Right lobe of liver (tissue), 6 donors: ENCODE measurements around the gene EDN1. TPM values are rescaled to one million over a fixed set of nuclear protein-coding genes. Genes with fewer than 3 reads are reported as not detected.

Experiments
- ATAC-seq, 4 donors: fragments of 200-7000 bp; cut with Tn5 transposase; one replicate each; pipeline ENCODE4 v1.9.1; 2020; ENCODE audit warnings: mild to moderate bottlenecking in 4 of 4, moderate library complexity in 4 of 4
- DNase-seq, 3 donors: peaks; one replicate each; pipeline ENCODE4 v3.0.0-alpha.2; 2020
- H3K27ac ChIP-seq, 3 donors: fragments of 200-600 bp; one replicate each; pipeline ENCODE4 v1.8.0; 2022
- H3K27me3 ChIP-seq, 2 donors: fragments of 200-600 bp; one replicate each; pipeline ENCODE4 v1.8.0; 2022
- H3K36me3 ChIP-seq, 4 donors: fragments of 200-600 bp; sonication (generic) in 1 of 4; one replicate each; pipeline versions ENCODE4 v1.5.1 to v1.8.0; 2017 to 2022; ENCODE audit warnings: control low read depth in 1 of 4
- H3K4me1 ChIP-seq, 4 donors: fragments of 200-600 bp; sonication (generic) in 1 of 4; one replicate each; pipeline versions ENCODE4 v1.5.1 to v1.8.0; 2017 to 2022; ENCODE audit warnings: control low read depth in 1 of 4
- H3K4me3 ChIP-seq, 3 donors: fragments of 200-600 bp; one replicate each; pipeline ENCODE4 v1.8.0; 2022
- H3K9me3 ChIP-seq, 4 donors: fragments of 200-600 bp; sonication (generic) in 1 of 4; one replicate each; pipeline versions ENCODE4 v1.5.1 to v1.8.0; 2017 to 2022; ENCODE audit warnings: control low read depth in 1 of 4
- CTCF ChIP-seq, 4 donors: fragments of 200-600 bp in 3 of 4; fragments of 450-650 bp in 1 of 4; IDR thresholded peaks; one replicate each; pipeline versions ENCODE4 v1.5.1 to v1.8.0; 2016 to 2022; ENCODE audit warnings: antibody characterized with exemption in 4 of 4, mild to moderate bottlenecking in 2 of 4
- POLR2A ChIP-seq: fragments of 450-650 bp; IDR thresholded peaks from one replicate; pipeline ENCODE4 v1.6.1; 2017; ENCODE audit warnings: antibody characterized with exemption, mild to moderate bottlenecking
- WGBS: methylation state at CpG from one replicate; pipeline ENCODE4 v1.1.6; 2018; ENCODE audit warnings: low coverage, low lambda C conversion rate; ENCODE audit not compliant: insufficient coverage; ENCODE audit errors: missing lambda C conversion rate; 5-methylcytosine and 5-hydroxymethylcytosine counted together
- intact Hi-C, 2 donors: fragments of 100-400 bp; cut with DNase I; formaldehyde crosslinking; loops; one replicate each; pipeline versions ENCODE4 v1.11.2 to v1.14.1; 2022
- total RNA-seq, 6 experiments: library from RNA; depleted of rRNA in 2 of 6; stranded (reverse); fragments of >200 nt in 2 of 6; fragmentation: NEBNext Ultra II Directional in 3 of 6; extraction: Animal tissue kit (Norgen Biotek cat#: 25700) in 3 of 6; gene quantifications; one replicate each; pipeline versions ENCODE4 v1.1.0 to v1.2.4, GENCODE V29; 2016 to 2023
- donor health status: DM: no; HTN: yes; CAD: no.
- donor health status: DM: no; HTN: no; CAD: no.
- donor health status: DM: no; HTN: no; CAD: no.
- donor health status: DM: no; HTN: yes; CAD: no.
- donor health status: DM: no; HTN: yes; CAD: no.

Gene EDN1
- total RNA-seq, 6 experiments from 2014 or later: 0.18 to 6.8 (median 1.4) TPM

DNA sequence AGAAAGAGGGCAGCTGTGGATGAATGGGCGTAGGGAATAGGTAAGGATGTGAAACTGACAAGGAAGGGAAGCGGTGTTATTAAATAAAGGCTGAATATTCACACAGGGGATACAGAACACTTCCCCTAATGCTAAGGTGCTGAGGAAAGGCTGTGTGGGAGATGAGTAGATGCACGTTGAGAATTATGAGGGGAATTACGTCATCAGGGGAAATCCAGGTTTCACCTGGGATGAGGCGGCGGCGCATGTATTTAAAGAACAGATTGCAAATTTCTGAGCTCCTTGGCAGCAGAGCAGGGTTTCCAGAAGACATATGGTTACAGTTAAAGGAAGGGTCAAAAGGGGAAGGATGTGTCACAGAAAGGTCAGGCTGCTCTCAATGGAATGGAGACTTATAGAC lies 28.7 kb upstream of the EDN1 start:
- TF ChIP-seq POLR2A: no peak
- no peak for TF ChIP-seq CTCF (IDR thresholded peaks at IDR 0.05)
- Histone ChIP-seq H3K36me3 (no peaks in the 10 kb centered on the region), H3K4me3 (no peak overlapping the region), H3K9me3 (no peaks in the 10 kb centered on the region), H3K4me1 (no peaks in the 10 kb centered on the region), H3K27ac (no peak overlapping the region), H3K27me3 (no peaks in the 10 kb centered on the region)
- ATAC-seq (no peak), DNase-seq (no peak)
- intact Hi-C loops: no loop called here
- 61% methylated on average over 4 of the region's 7 CpGs for WGBS

GRCh38 chr6:12262236-12263061 lies 27.7 kb upstream of the EDN1 start:
- no peaks in the 10 kb centered on the region for H3K9me3 ChIP-seq
- ATAC-seq (no peak), DNase-seq (no peak)
- no peak overlapping the region for H3K27ac ChIP-seq
- intact Hi-C loops: no loop called here
- 83% methylated on average over 12 of the region's 13 CpGs for WGBS
- H3K4me3 ChIP-seq: no peak overlapping the region
- H3K36me3 ChIP-seq: no peaks in the 10 kb centered on the region
- TF ChIP-seq CTCF (IDR thresholded peaks at IDR 0.05): no peak
- TF ChIP-seq POLR2A: no peak
- H3K4me1 ChIP-seq: no peaks in the 10 kb centered on the region
- H3K27me3 ChIP-seq: no peaks in the 10 kb centered on the region

GRCh38 chr6:12263403-12263802 lies 26.8 kb upstream of the EDN1 start:
- H3K4me1 ChIP-seq: no peaks in the 10 kb centered on the region
- DNase-seq (no peak), ATAC-seq (no peak)
- 59% methylated on average over 2 of the region's 2 CpGs for WGBS
- H3K27me3 ChIP-seq: no peaks in the 10 kb centered on the region
- H3K4me3 ChIP-seq: no peak overlapping the region
- intact Hi-C loops: no loop called here
- H3K36me3 ChIP-seq: no peaks in the 10 kb centered on the region
- no peaks in the 10 kb centered on the region for H3K9me3 ChIP-seq
- H3K27ac ChIP-seq: no peak overlapping the region
- TF ChIP-seq POLR2A: no peak
- TF ChIP-seq CTCF (IDR thresholded peaks at IDR 0.05): no peak

- intact Hi-C loops: no loop called here
- TF ChIP-seq POLR2A (no peak), CTCF (IDR thresholded peaks at IDR 0.05) (no peak)
Measured at GRCh38 chr6:12264671-12265070, 25.5 kb upstream of the EDN1 start.

More at GRCh38 chr6:12264671-12265070, 25.5 kb upstream of the EDN1 start:
- ATAC-seq (no peak), DNase-seq (no peak)
- Histone ChIP-seq H3K4me1 (no peaks in the 10 kb centered on the region), H3K27ac (no peak overlapping the region), H3K27me3 (no peaks in the 10 kb centered on the region), H3K9me3 (no peaks in the 10 kb centered on the region), H3K4me3 (no peak overlapping the region), H3K36me3 (no peaks in the 10 kb centered on the region)
- WGBS: 88% methylated on average over 1 of the region's 1 CpG
